GM21360 (cell line): ENCODE results near the gene MFAP3.
"Not testable (repeated sequence)": the region's sequence is repeated elsewhere in the genome, so short reads cannot be mapped to it uniquely, and the experiment has no call there.

Experiments
- ATAC-seq: cut with Tn5 transposase; IDR thresholded peaks from one replicate; pipeline ENCODE4 v1.9.1; 2021; ENCODE audit warnings: mild to moderate bottlenecking, moderate library complexity; ENCODE audit not compliant: unreplicated experiment

MFAP3 gene

DNA sequence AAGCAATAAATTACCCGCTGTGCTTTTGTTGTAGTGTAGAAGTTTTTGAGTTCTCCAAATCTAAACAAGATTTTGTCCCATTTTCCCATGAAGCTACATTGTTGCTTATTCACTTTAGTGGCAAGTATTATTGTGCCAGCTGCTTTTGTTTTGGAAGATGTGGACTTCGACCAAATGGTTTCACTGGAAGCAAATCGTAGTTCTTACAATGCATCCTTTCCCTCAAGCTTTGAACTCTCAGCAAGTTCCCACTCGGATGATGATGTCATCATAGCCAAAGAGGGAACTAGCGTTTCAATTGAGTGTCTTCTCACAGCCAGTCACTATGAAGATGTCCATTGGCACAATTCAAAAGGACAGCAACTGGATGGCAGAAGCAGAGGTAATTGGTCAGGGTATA lies 10.9 kb downstream of the MFAP3 start:
- ATAC-seq = no peak

DNA sequence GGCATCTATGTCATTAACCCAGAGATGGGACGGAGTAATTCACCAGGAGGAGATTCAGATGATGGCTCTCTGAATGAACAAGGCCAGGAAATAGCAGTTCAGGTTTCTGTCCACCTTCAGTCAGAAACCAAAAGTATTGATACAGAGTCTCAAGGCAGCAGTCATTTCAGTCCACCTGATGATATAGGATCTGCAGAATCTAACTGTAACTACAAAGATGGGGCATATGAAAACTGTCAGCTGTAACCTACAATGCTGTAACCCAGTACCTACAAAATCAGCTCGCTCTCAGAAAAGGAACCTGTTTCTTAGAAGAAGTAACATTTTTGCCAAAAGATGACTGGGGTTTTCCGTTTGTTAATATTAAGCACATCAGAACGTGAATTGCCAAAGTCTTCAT lies 14.7 kb downstream of the MFAP3 start:
- no peak for ATAC-seq

DNA sequence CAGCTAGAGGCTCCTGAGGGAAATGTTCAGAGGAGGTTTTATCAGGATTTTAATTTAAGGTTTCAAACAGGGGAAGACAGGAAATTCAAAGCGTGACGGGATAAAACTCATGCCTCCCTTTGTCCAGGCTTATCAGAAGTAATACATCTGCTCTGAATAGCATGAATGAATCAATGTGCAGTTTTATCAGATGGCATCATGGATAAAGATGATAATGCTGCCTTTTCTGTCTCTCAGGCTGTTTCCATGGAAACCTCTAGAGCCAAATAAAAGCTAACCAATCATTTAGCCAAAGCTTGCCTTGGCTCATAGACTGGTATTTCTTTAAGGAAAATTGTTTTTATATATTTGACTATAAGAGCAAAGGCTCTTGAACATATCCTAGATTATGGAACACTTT lies 16.4 kb downstream of the MFAP3 start:
- ATAC-seq = no peak

DNA sequence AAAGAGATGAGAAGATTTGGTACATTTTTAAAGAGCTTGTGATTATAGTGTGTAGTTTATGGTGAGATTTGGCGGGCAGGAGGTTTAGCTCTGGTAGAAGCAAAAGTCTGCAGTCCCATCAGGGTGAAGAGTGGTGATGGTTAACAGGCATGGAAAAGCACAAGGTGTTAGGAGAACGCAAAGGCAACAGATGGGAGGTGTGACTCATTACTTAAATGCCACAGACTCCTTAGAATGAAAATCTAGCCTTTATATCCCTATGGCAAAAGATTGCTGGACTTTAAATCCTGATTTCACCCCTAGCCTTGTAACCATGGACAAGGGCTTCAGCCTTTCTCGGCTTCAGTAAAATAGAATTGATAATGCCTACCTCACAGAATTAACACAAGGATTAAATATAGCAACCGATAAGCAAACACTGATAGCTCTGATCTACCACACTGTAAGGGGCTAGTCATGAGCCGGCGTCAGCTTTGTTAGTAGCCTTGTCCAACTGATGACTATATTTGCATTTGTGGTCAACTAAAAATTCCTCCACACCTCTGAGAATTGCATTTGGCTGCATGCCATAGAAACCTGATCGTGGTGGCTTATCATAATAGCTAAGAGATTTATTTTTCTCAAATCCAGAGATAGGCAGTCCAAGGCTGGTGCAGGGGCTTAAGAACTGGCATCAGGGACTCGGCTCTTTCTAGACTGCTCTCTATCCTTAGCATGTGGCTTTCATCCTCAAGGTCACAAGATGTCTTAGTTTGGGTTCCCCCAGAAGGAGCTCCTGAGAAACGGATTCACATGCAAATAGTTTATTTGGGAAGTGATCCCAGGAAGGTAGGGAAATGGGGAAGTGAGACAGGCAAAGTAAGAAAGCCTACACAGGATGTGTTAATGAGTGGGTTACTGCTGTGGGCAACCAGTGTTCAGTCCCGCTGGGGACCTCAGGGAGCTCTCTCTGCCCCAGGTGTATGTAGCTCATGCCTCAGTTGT lies 19.6 kb downstream of the MFAP3 start:
- ATAC-seq = peak; percentile 72

DNA sequence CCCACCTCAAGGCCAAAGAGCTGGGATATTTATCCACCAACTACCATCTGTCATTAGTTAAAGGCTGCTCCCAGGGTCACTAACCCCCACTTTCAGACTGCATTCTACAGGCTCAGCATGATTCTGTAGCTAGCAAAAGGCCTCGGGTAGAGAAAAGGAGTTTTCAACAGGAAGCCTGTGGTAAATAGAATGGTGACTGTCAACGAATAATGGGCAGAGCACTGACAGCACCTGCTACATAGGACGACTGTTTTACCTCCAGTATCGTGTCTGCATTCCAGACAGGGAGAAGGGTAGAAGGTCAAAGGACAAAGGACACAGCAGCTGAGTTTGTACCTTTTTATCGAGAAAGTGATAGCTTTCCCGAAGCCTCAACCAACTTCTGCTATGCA lies 20.3 kb downstream of the MFAP3 start:
- ATAC-seq = peak; percentile 53

DNA sequence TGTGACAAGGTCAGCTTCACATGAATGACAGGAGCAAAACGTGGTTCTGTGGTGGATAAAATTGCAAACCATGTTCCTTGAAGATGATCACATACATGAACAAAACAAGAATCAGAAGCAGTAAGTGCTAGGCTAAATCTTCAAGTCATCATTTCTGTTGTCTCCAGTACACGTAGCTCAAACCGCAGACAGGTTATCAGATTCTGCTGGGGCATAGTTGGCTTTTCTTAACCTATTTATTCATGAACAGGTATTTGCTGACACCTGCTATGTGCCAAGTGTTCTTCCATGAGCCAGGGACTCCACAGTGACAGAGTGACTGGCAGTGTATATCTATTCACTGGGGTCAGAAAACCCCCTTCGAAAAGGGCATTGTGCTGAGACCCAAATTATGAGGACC lies 20.8 kb downstream of the MFAP3 start:
- ATAC-seq = no peak

DNA sequence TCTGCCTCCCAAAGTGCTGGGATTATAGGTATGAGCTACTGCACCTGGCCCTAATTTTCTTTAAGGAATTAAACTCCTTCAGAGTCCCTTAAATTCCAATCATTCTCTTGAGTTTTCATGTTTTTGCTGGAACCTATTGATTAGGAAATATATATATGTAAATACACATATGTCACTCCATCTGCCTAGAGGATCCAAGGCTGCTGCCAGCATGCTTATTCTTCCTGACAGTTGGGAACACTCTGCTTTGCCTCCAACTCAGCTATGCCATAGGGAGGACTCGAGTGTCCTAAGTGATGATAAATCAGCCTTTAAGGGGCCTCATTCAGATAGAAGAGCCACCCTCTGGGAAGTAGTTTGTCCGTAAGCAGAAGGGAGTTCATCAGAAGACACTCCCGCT lies 21.8 kb downstream of the MFAP3 start:
- ATAC-seq = no peak

DNA sequence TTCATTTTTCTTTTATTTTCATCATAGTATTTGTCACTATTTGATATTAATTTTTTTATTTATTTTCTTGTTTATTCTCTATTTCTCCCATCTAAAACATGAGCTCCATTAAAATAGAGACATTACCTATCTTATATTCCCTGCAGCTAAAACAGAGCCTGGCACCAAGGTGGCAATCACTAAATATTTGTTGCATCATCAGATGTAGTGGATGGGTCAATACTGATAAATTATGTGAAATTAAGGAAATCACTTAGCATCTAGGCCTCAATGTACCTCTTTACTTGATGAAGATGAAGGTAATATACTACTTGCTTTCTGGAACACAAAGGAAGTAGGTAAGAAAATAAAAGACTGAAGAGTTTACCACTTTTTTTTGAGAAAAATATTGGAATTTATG lies 24.6 kb downstream of the MFAP3 start:
- ATAC-seq = no peak

DNA sequence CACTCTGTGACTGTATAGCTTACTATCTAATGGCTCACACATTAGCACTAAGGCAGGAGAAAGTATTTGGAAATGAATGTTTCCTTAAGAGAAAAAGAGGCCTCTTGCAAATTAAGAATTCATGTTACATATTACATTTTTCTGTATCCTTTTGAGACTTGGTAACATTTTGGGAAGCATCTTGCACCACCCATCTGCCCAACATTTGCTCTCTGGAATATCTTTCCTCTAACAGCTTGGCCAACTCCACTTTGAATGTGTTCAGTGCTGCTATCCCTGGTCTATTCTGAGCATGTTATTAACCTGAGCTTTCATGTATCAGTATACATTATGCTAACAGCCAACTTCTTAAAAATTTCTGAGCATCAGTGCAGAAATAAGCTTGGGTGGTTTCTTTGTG lies 27.2 kb downstream of the MFAP3 start:
- ATAC-seq = no peak

DNA sequence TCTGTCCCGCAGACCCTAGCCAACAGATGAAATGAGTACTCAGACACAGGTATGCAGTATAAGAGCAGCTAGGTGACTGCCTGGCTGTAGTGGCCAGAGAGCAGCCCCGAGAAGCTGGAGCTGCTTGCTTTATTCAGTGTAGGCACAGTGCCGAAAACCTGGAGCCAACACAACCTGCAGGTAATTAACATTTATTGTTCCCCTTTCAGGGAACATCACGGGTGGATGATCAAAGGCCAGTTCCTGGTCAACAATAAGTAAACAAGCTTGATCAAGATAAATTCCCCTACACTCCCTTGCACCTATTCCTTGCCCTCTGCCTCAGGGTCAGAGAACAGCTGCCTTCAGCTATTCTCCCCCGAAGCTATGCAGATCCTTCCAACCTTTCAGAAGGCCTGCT lies 31.1 kb downstream of the MFAP3 start:
- ATAC-seq = not testable (repeated sequence)

DNA sequence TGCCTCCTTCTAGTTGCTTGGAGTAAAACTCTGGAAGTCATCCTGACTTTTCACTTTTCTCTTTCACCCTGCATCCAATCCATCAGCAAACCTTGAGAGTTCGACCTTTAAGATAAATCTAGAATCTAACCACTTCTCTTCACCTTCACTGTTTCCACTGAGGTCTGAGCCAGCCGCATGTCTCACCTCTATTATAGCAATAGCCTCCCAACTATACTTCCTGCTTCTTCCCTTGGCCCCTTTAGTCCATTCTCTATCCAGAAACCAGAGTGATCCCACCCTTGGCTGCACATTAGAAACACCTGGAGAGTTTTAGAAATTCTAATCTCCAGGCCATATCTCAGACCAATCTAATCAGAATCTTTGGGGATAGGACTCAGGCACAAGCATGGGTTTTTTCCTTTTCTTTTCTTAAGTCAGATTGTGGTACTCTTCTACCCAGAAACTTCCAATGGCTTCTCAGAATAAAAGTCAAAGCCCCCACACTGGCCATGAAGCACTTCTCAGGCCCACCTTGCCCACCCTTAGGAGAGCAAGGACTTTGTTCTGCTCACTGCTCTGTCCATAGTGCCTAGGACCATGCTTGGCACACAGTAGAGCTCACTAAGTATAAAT lies 33.1 kb downstream of the MFAP3 start:
- peak; percentile 18 for ATAC-seq

DNA sequence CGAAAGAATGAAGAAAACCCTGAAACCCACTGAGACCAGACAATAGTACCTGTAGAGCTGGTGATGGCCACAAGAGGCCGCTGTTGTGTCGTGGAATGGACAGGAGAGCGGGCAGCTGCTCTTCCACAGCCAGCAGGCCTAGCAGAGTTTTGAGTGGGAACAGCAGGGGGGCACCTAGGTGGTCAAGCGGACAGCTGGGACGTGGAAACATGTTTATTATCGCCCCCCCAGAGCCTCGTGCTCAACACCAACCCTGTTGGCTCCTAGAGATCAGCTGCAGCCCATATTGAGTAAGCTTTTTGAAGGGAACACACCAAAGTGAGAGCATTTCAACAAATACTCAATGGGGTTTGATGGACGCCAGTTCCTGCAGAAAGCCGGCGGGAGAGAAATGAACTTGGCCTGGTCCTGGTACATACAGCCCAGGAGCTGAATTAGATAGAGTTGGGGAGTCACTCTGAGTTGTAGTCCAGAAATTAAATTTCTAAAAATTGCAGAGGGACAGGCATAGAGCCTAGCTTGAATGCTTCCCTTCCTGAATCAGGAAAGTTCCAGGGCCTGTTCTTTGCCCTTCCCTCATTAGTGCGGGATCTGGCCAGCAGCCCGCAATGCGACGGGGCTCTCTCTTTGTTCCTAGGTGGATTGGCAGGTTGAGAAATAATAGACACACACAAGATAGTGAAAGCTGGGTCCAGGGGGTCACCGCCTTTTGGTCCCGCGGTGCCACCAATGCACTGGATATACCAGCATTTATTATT lies 33.8 kb downstream of the MFAP3 start:
- peak; percentile 95 for ATAC-seq

DNA sequence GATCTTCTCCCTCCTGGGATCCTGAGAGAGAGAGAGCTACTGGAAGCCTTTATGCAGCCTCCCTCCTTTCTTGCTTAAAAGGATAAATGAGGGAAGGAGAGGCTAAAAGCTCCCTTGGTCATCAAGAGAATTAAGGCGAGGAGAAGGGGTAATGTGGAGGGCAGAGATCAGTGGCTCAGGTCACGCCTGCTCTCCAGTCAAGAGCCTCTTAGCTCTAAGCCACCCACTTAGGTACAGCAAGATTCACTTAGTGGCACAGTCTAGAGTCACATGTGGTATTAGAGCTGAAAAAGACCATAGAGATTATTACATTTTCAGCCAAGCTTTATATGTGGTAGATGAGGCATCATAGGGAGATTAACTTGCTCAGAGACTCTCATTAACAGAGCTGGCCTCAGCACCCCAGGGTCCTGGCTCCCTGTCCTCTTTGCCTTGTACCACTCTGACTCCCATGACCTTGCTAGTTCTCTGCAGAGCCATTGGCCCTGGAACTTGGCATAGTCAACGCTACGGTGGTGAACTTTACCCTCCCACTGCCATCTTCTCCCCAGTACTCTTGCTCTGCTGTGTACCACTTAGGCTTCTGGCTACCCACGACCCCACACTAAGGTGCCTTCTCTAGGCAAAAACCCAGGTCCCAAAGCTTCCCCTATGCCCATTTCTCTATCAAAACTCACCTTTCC lies 37.6 kb downstream of the MFAP3 start:
- ATAC-seq = no peak

DNA sequence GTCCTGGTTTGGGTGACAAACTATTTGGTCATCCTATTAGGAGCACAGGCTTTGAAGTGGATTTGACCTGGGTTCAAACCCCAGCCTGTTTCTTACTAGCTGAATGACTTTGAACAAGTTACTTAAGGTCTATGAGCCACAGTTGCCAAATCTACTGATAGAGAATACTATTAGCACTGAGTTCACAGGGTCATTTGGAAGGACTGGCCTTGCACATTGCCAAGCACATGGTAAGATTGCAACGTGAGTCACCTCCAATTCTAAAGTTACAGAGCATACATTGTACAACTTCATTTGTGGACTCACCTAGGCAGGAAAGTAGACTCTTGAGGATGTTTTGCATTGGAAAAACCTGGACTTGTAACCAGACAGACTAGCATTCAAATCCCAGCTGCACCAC lies 38.9 kb downstream of the MFAP3 start:
- no peak for ATAC-seq

DNA sequence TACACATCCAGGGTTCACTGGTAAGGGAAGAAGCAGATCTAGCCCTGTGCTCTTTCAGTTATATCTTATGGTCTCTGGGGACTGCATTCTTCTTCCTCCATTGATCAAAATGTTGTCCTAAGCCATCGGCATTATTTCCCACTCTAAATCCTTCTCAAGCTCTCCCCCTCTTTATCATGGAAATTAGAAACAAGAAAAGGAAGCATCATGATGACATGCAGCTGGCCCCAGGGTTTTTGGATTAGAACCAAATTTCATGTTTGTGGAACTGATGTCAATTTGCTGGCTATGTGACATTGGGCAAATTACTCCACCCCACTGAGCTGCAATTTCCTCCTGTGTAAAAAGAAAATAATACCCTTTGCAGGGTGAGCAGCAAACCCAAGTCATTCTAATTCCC lies 39.5 kb downstream of the MFAP3 start:
- ATAC-seq = no peak

DNA sequence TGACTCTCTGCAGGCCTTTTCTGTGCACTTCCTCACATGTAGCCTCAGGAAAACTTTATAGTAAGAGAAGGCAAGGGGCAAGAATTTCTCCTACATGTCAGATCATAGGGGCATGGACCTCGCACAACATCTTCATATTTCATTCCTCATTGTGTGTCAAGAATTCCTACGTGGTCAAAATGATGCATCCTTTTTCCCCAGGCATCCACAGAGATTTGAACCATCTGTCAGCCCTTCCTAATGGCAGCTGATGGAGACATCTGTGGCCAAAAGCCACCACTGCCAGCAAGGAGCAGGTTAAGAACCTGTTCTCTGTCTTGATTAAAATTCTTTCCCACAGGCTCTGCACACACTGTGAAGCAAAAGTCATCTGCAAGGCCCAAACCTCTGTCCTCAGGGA lies 42.5 kb downstream of the MFAP3 start:
- ATAC-seq = no peak

DNA sequence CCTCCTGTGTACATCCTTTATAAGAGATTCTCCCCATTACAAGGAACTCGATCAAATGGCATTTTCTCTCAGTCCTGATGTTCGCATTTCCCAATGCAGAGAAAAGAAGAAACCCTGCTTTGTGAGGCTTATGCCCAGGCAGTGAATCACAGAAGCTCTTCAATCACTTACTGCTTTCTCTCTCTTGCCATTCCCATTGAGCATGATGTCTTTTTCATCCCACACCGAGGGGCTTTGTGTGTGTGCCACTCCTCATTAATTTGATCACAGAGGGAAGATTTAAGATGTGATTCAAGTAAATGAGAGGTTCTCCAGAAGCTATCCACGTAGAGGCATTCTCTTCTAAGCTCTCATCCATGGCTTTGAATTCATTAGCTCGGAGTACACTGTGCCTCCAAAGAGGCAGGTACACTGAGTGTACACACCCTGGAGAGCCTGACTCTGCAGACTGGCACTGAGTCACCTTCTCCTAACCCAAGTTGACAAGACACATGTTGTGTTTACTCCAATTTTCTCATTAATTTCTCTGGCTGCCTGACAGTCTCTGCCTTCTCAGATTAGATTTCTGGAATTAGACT lies 45.4 kb downstream of the MFAP3 start:
- ATAC-seq = no peak

DNA sequence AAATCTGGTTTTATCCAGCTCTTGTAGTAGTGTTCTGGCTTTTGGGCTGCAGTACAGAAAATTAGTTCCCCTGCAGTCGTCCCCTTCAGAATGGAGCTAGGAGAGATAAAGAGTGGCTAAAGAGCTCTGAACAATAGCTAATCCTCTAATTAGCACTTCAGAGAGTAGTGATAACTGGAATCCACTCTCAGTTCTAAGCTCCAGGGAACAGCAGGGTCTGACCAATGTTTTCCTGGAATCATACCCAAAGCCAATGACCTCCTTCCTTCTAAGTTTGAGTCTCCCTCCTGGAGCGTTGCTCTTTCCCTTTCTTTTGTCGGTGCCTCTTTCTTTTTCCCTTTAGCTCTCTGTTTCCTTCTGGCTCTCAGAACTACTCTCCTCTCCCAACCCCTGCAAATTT lies 47.4 kb downstream of the MFAP3 start:
- no peak for ATAC-seq

DNA sequence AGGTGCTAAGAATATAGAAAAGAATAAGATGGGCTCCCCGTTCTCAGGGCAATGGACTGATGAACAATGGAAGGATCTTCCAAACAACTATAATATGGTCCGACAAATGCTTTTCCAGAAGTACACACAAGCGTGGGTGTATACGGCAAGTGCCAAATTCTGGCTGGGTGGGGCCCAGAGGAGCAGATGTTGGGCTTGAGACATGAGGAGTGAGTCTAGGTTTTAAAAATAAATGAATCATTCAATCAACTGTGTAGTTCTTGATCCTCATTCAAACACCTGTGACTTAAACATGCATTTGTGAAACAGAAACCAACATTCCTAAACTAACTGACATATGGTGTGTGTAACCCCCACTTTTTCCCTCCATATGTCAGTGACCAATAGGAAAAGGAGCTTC lies 47.9 kb downstream of the MFAP3 start:
- no peak for ATAC-seq

DNA sequence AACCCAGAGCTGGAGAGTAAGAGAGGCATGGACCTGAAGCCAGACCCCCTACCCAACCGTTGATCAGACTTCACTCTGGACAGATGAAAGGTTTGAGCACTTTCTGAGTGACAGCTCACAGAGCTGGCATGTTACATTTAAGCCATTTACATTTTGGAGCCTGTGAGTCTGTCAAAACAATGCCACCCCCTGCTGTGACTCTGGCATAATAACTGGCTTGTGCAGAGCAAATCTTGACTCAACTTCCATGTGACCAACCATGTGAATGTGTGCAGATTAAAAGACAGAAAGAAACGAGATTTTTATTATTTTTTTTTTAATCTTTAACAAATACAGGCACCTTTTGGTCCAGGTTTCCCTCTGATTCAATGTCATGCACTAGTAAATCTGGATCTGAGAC lies 48.5 kb downstream of the MFAP3 start:
- ATAC-seq = no peak

DNA sequence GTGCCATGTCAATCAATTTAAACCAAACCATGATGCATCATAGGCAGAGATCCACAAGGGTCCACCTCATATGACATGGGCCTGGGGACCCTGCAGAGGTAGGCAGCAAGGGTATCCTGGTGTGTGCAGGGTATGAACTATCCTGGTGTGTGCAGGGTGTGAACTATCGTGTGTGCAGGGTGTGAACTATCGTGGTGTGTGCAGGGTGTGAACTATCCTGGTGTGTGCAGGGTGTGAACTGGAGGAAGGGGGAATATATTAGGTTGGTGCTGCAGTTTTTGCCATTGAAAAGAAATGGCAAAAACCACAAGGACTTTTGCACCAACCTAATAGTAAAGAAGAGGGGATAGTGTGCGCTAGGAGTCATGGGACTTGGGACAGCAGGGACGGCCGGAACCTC lies 50.0 kb downstream of the MFAP3 start:
- no peak for ATAC-seq
